Measurements from ENCODE around the gene PSENEN.

Gene PSENEN

GRCh38 chr19:35708391-35708790 lies 37.1 kb upstream of the PSENEN start:
- H3K9me3 ChIP-seq (ENCODE audit: insufficient read depth, low read length) = no peaks in the 10 kb centered on the region
- H2AFZ ChIP-seq (ENCODE audit: low read depth, low read length, severe bottlenecking) = no peak overlapping the region
- no peak for TF ChIP-seq EZH2phosphoT487 (conservative IDR thresholded peaks at IDR 0.05; ENCODE audit: low read length)
- no peak for TF ChIP-seq CTCF (IDR thresholded peaks at IDR 0.05; ENCODE audit: insufficient read depth, low read length, poor library complexity, severe bottlenecking)
- H3K9me2 ChIP-seq (replicated peaks; ENCODE audit: insufficient read depth, low read length) = no peaks in the 10 kb centered on the region
- H3K4me2 ChIP-seq (ENCODE audit: low read depth, low read length, poor library complexity, severe bottlenecking) = no peak overlapping the region
- H3K36me3 ChIP-seq (ENCODE audit: low read length) = no peaks in the 10 kb centered on the region
- no peak overlapping the region for H3K9ac ChIP-seq (ENCODE audit: low read length)
- H3K4me3 ChIP-seq (ENCODE audit: insufficient read depth, low read length, poor library complexity, severe bottlenecking) = no peak overlapping the region
- H4K20me1 ChIP-seq (ENCODE audit: low read depth, low read length) = no peaks in the 10 kb centered on the region
- H3K27ac ChIP-seq (ENCODE audit: low read depth, low read length) = no peak overlapping the region
- no peaks in the 10 kb centered on the region for H3K27me3 ChIP-seq (ENCODE audit: low read length)
- no peaks in the 10 kb centered on the region for H3F3A ChIP-seq (ENCODE audit: insufficient read depth)
- no peaks in the 10 kb centered on the region for H3K79me2 ChIP-seq (ENCODE audit: insufficient read depth, low read length)

GRCh38 chr19:35710784-35711723 lies 34.4 kb upstream of the PSENEN start:
- Histone ChIP-seq H4K20me1 (ENCODE audit: low read depth, low read length) (no peaks in the 10 kb centered on the region), H3F3A (ENCODE audit: insufficient read depth) (no peaks in the 10 kb centered on the region), H3K4me2 (ENCODE audit: low read depth, low read length, poor library complexity, severe bottlenecking) (no peak overlapping the region), H3K9ac (ENCODE audit: low read length) (no peak overlapping the region), H3K27me3 (ENCODE audit: low read length) (no peaks in the 10 kb centered on the region), H3K27ac (ENCODE audit: low read depth, low read length) (no peak overlapping the region), H3K79me2 (ENCODE audit: insufficient read depth, low read length) (no peaks in the 10 kb centered on the region), H3K36me3 (ENCODE audit: low read length) (no peaks in the 10 kb centered on the region), H3K9me3 (ENCODE audit: insufficient read depth, low read length) (no peaks in the 10 kb centered on the region), H3K4me3 (ENCODE audit: insufficient read depth, low read length, poor library complexity, severe bottlenecking) (no peak overlapping the region), H3K9me2 (replicated peaks; ENCODE audit: insufficient read depth, low read length) (no peaks in the 10 kb centered on the region), H2AFZ (ENCODE audit: low read depth, low read length, severe bottlenecking) (no peak overlapping the region)
- no peak for TF ChIP-seq CTCF (IDR thresholded peaks at IDR 0.05; ENCODE audit: insufficient read depth, low read length, poor library complexity, severe bottlenecking)
- no peak for TF ChIP-seq EZH2phosphoT487 (conservative IDR thresholded peaks at IDR 0.05; ENCODE audit: low read length)

- H2AFZ ChIP-seq (ENCODE audit: low read depth, low read length, severe bottlenecking) = no peak overlapping the region
- H4K20me1 ChIP-seq (ENCODE audit: low read depth, low read length) = no peaks in the 10 kb centered on the region
- H3F3A ChIP-seq (ENCODE audit: insufficient read depth) = no peaks in the 10 kb centered on the region
- H3K27ac ChIP-seq (ENCODE audit: low read depth, low read length) = no peak overlapping the region
- H3K27me3 ChIP-seq (ENCODE audit: low read length) = no peaks in the 10 kb centered on the region
- H3K9me2 ChIP-seq (replicated peaks; ENCODE audit: insufficient read depth, low read length) = no peaks in the 10 kb centered on the region
- no peaks in the 10 kb centered on the region for H3K9me3 ChIP-seq (ENCODE audit: insufficient read depth, low read length)
- no peaks in the 10 kb centered on the region for H3K36me3 ChIP-seq (ENCODE audit: low read length)
- TF ChIP-seq CTCF (IDR thresholded peaks at IDR 0.05; ENCODE audit: insufficient read depth, low read length, poor library complexity, severe bottlenecking) = no peak
- no peak for TF ChIP-seq EZH2phosphoT487 (conservative IDR thresholded peaks at IDR 0.05; ENCODE audit: low read length)
- H3K79me2 ChIP-seq (ENCODE audit: insufficient read depth, low read length) = no peaks in the 10 kb centered on the region
- H3K9ac ChIP-seq (ENCODE audit: low read length) = no peak overlapping the region
- H3K4me2 ChIP-seq (ENCODE audit: low read depth, low read length, poor library complexity, severe bottlenecking) = no peak overlapping the region
- H3K4me3 ChIP-seq (ENCODE audit: insufficient read depth, low read length, poor library complexity, severe bottlenecking) = no peak overlapping the region
Measured at GRCh38 chr19:35712567-35713505, 32.6 kb upstream of the PSENEN start.
